SU-DHL-6 (cell line): ENCODE results near the gene RBM26.

Source experiments
- H2AFZ ChIP-seq: fragments of 200-600 bp; sonication (generic); 2 replicates; pipeline ENCODE4 v1.6.1; 2014; ENCODE audit warnings: low read depth, mild to moderate bottlenecking, moderate library complexity, mixed read lengths, antibody characterized with exemption, low read length; ENCODE audit not compliant: severe bottlenecking
- H3F3A ChIP-seq: fragments of 200-600 bp; shearing (Covaris generic); 2 replicates; pipeline ENCODE4 v1.6.0; 2016; ENCODE audit warnings: antibody characterized with exemption, mild to moderate bottlenecking; ENCODE audit not compliant: insufficient read depth
- H3K27ac ChIP-seq: fragments of 200-600 bp; sonication (generic); 2 replicates; pipeline ENCODE4 v1.5.1; 2016; ENCODE audit warnings: low read depth, mild to moderate bottlenecking, low read length, moderate library complexity, mixed read lengths
- H3K27me3 ChIP-seq: fragments of 200-600 bp; sonication (generic), shearing (Covaris generic); 2 replicates; pipeline ENCODE4 v1.6.0; 2014; ENCODE audit warnings: mild to moderate bottlenecking, low read length
- H3K36me3 ChIP-seq: fragments of 200-600 bp; sonication (generic); 2 replicates; pipeline ENCODE4 v1.6.1; 2014; ENCODE audit warnings: mild to moderate bottlenecking, low read length, mixed read lengths
- H3K4me2 ChIP-seq: fragments of 300-600, 200-600 bp; shearing (Covaris generic), sonication (generic); 2 replicates; pipeline ENCODE4 v1.6.0; 2014; ENCODE audit warnings: low read length, low read depth, mild to moderate bottlenecking; ENCODE audit not compliant: poor library complexity, severe bottlenecking
- H3K4me3 ChIP-seq: fragments of 200-600 bp; sonication (generic); 2 replicates; pipeline ENCODE4 v1.5.1; 2014; ENCODE audit warnings: antibody characterized with exemption, low read length, mild to moderate bottlenecking, mixed read lengths; ENCODE audit not compliant: insufficient read depth, poor library complexity, severe bottlenecking
- H3K79me2 ChIP-seq: fragments of 200-600 bp; sonication (generic); 2 replicates; pipeline ENCODE4 v1.6.1; 2014; ENCODE audit warnings: mild to moderate bottlenecking, low read length, moderate library complexity; ENCODE audit not compliant: insufficient read depth
- H3K9ac ChIP-seq: fragments of 200-600 bp; sonication (generic); 2 replicates; pipeline ENCODE4 v1.7.0; 2014; ENCODE audit warnings: mild to moderate bottlenecking, low read length
- H3K9me2 ChIP-seq: fragments of 200-600 bp; sonication (generic); replicated peaks from 2 replicates; pipeline ENCODE4 v1.6.1; 2014; ENCODE audit warnings: low read length; ENCODE audit not compliant: insufficient read depth
- H3K9me3 ChIP-seq: fragments of 200-600 bp; sonication (generic); 2 replicates; pipeline ENCODE4 v1.6.1; 2014; ENCODE audit warnings: low read length, mixed read lengths; ENCODE audit not compliant: insufficient read depth
- H4K20me1 ChIP-seq: fragments of 200-600 bp; sonication (generic); 2 replicates; pipeline ENCODE4 v1.6.1; 2014; ENCODE audit warnings: low read depth, mild to moderate bottlenecking, antibody characterized with exemption, low read length, moderate library complexity, mixed read lengths
- CTCF ChIP-seq: fragments of 200-600 bp; sonication (generic); IDR thresholded peaks from one replicate; pipeline ENCODE4 v1.5.1; 2017; ENCODE audit warnings: antibody characterized with exemption, mild to moderate bottlenecking, low read length, moderate library complexity; ENCODE audit not compliant: insufficient read depth, poor library complexity, severe bottlenecking
- EZH2phosphoT487 ChIP-seq: fragments of 200-600 bp; sonication (generic), shearing (Covaris generic); conservative IDR thresholded peaks from 2 replicates; pipeline ENCODE4 v1.6.1; 2018; ENCODE audit warnings: mild to moderate bottlenecking, antibody characterized with exemption, low read length, moderate library complexity, mixed read lengths

RBM26 gene

DNA sequence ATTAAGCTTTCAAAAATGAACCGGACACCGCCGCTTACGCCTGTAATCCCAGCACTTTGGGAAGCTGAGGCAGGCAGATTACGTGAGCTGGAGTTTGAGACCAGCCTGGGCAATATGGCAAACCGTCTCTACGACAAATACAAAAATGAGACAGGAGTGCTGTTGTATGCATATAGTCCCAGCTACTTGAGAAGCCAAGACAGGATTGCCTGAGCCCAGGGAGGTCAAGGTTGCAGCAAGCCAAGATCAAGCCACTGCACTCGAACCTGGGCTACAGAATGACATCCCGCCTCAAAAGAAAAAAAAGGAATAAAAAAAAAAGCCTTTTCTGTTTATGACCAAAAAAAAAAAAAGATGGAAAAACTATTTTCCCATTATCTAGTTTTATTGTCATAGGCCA is 96.4 kb downstream of the RBM26 start:
- Histone ChIP-seq H3K9me3 (no peaks in the 10 kb centered on the region), H3K9ac (no peak overlapping the region), H3K9me2 (no peaks in the 10 kb centered on the region), H2AFZ (no peak overlapping the region), H3K27me3 (no peaks in the 10 kb centered on the region), H3K36me3 (peaks cover 13% of the 10 kb centered on the region; the same call in 1 of the 2 replicates), H3K4me3 (no peak overlapping the region), H3K27ac (no peak overlapping the region), H3K4me2 (no peak overlapping the region), H3F3A (peaks cover 44% of the 10 kb centered on the region), H4K20me1 (no peaks in the 10 kb centered on the region), H3K79me2 (no peaks in the 10 kb centered on the region)
- TF ChIP-seq EZH2phosphoT487 = no peak
- no peak for TF ChIP-seq CTCF

DNA sequence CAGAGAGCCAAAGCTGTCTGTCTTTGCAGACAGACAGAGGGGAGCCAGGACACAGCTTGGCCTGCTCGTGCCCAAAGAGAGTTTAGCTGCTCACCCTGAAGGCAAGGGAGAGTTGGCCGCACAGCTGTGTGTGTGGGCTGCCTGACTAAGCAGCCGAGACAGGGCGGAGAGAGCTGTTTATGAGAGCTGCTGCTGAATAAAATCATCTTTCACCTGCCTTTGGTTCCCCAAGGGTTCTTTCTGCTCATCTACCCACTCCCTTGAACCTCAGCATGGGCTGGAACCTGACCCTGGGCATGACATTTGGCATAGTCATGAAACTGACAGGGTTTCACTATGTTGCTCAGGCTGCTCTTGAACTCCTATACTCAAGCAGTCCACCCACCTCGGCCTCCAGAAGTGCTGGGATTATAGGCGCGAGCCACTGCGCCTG is 98.2 kb downstream of the RBM26 start:
- Histone ChIP-seq H3F3A (peaks cover 33% of the 10 kb centered on the region), H3K9me2 (no peaks in the 10 kb centered on the region), H3K4me2 (no peak overlapping the region), H3K36me3 (no peaks in the 10 kb centered on the region), H3K4me3 (no peak overlapping the region), H3K9me3 (no peaks in the 10 kb centered on the region), H3K79me2 (no peaks in the 10 kb centered on the region), H3K27me3 (no peaks in the 10 kb centered on the region), H2AFZ (no peak overlapping the region), H4K20me1 (no peaks in the 10 kb centered on the region), H3K9ac (no peak overlapping the region), H3K27ac (no peak overlapping the region)
- no peak for TF ChIP-seq EZH2phosphoT487
- TF ChIP-seq CTCF = no peak

- Histone ChIP-seq H3K9me3 (no peaks in the 10 kb centered on the region), H3K4me2 (no peak overlapping the region), H4K20me1 (no peaks in the 10 kb centered on the region), H3F3A (peaks cover 32% of the 10 kb centered on the region), H3K36me3 (no peaks in the 10 kb centered on the region), H3K27me3 (no peaks in the 10 kb centered on the region), H3K79me2 (no peaks in the 10 kb centered on the region), H3K27ac (no peak overlapping the region), H3K4me3 (no peak overlapping the region), H2AFZ (no peak overlapping the region), H3K9ac (no peak overlapping the region), H3K9me2 (no peaks in the 10 kb centered on the region)
- TF ChIP-seq CTCF (no peak), EZH2phosphoT487 (no peak)
Observed at GRCh38 chr13:79307433-79307861, 98.6 kb downstream of the RBM26 start.
